Hematopoietic multipotent progenitor cell treated with erythropoietin and hydrocortisone succinate and interleukin-3 and kit ligand, for 15 days (in vitro differentiated cells): ENCODE results near the gene ANKH.

Experiments
- DNase-seq: peaks from one replicate; pipeline ENCODE4 v3.0.0-alpha.2; 2015; ENCODE audit warnings: low spot score

The ANKH gene

DNA sequence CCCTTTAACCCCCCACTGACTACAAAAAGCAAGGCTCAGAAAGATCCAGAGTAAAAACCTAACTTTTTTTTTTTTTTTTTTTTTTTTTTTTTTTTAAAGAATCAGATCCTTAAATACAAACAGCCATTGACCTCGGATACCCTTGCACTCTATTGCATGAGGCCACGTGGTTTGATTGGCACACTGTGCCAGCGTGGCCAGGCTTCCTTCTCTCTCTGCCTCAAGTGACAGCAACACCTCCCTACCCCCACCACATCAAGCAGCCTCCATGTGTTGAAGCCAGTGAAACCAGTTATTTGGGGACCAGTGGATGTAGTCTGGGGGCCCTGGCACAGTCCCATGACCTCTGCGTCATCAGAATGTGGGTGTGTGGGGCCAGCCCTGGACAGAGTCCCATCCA is 135.6 kb downstream of the ANKH start:
- no peak for DNase-seq

DNA sequence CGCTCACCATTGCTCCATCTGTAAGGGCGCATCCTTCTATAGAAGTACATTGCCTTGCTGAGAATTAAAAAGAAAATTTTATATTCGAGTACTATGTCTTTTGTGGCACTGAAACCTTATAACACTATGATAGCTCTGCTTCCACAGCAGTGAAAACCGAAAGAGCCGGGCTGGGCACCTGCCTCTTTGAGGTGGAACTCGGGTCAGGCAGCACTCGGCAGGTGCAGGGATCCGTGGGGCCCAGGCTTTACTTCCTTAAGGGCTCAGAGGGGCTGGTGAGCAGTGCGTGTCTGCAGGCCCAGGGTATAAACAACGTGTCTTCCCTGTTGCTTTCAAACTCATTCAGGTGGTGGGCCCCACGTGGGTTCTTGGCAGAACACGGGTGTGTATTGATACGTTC is 137.2 kb downstream of the ANKH start:
- DNase-seq: no peak

DNA sequence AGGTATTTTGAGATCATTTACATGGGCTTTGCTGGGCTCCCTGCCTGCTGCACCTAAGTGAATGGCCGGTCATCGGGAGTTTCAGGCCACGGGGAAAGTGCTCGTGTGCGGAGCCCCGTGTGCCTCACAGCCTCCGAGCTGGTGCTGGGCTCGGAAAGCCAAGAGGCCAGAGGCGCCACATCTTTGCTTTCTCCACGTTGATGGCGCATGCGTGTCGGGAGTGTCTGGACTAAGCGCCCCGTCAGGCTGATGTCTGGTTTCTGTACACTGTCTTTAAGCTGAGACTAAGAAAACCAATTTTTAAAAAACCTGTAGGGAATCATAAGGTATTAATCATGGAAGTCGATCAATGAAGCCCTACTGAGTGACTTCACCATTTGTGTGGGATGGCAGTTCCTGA is 137.9 kb downstream of the ANKH start:
- no peak for DNase-seq

DNA sequence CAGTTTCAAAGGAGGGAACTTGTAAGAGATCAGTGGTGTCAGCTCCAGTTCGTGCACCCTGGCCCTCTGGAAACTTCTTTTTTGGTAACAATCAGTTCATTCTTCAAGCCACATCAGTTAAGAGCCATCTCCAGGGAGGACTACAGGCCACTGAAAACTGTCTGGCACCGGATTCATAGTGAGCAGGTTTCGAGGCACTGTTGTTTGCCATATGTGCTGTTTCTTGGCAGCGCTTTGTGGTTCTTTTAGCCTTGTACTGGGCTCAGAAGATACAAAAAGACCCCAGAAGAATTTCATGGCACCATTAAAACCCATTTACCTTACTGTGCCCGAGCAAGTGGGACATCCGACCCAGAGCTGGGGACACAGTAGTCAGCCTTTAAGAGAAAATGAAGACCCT is 138.6 kb downstream of the ANKH start:
- no peak for DNase-seq

DNA sequence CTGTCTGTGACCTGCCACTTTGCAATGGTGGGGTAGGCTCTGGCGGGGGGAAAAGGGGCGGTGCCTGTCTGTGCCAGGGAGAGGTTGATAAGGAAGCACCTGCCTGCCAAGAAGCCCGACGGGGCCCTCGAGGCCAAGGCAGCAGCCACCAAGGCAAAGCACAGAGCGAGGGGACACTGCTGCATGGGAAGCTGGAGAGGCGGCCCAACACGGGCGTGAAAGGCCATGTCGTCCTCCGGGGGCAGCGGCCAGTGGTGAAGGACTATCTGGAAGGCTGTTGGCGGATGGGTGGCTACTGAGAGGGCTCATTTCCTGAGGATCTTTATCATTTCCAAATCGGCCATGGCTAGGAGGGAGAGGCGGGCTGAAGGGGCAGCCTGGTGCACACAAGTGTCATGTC is 140.7 kb downstream of the ANKH start:
- DNase-seq: peak; percentile 9

DNA sequence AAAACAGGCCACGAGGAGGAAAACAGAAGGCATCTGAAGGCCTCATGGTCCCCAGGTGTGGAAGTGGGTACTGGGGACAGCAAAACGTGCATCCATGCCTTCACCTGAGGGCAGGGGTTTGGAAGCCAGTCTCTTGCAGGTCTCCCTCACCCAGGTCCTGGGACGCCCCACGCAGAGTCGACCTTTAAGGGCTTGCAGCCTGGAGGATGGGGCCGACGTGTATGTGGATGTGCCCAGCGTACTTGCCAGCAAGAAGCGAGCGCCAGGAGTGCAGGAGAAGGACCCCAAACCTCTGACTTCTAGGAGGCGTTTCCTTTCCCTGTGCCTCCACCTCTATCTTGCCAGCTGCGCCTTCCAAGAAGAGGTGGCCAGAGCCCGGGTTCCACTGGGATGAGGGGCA is 141.1 kb downstream of the ANKH start:
- DNase-seq: no peak

DNA sequence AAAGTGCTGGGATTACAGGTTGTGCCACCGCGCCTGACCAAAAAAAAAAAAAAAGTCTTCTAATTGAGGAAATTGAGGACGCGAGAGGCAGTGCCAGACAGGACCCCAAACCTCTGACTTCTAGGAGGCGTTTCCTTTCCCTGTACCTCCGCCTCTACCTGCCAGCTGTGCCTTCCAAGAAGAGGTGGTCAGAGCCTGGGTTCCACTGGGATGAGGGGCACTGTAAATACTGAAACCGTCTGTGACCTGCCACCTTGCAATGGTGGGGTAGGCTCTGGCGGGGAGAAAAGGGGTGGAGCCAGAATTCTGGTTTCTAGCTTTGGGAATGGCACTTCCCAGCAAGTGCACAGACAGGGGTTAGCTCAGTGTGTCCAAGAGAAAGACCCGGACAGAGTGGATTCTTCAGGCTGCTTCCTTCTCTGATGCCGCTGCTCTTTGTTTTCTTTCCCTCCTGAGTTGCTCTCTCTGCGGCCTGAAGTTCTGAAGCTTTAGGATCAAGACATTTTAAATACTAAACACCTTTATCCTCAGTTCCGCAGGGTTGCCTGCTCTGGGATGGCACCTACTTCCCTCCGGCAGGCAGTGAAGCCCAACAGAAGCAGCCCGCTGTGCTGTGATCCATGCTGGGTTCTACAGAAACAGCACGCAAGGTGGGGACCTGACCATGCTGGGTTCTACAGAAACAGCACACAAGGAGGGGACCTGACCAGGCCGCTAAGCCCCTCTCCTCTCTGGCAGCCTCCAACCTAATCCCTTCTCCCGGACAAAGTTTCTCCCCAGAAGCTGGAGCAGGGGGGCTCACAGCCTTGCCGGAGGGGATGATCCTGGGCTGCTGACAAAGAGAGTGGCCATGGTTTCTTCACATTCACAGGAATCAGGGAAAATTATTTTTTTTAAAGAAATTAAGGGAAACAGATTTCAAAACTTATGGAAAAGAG is 141.9 kb downstream of the ANKH start:
- no peak for DNase-seq

DNA sequence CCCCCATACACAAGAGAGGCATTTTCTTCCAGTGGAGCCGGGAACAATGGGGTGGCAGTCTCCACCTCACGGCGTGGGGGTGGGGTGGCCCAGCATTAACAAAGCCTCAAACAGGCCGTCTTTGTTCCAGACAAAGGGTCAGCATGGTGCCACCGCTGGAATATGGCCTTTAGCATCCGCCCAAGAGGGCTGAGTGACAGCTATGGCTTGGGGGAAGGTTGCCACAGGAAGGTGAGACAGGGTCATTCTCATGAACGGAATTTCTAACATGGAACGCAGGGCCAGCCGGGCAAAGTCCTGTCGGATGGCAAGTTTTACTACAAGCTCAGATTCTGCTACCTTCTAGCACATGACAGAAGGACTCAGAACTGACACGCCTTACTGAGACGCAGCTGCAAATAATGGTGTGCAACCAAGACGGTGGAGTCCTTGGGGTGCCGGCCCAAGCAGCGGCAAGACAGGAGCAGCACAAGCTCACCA is 143.1 kb downstream of the ANKH start:
- no peak for DNase-seq

DNA sequence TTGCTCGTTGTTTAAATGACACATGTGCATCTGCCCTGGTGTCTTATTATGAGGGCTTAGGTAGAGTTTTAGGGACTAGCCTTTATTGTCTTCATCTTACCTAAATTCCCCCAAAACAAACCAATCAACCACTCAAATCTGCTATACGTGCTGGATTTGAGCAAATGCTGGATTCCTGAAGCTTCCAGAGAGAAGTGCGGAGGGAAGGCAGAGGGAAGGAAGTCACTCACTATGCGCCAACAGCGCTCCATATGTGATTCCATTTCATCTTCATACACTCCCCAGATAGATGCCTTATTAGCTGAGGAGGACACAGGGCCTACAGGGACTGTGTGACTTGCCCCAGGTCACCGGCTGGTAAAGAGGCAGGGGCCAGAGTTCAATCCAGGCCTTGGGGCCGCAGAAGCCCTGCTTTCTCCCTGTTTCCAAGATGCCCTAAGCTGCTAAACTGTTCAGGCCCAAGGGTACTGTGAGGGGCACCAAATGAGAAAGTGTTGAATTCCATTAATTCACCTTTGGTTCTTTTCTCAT is 143.6 kb downstream of the ANKH start:
- no peak for DNase-seq

DNA sequence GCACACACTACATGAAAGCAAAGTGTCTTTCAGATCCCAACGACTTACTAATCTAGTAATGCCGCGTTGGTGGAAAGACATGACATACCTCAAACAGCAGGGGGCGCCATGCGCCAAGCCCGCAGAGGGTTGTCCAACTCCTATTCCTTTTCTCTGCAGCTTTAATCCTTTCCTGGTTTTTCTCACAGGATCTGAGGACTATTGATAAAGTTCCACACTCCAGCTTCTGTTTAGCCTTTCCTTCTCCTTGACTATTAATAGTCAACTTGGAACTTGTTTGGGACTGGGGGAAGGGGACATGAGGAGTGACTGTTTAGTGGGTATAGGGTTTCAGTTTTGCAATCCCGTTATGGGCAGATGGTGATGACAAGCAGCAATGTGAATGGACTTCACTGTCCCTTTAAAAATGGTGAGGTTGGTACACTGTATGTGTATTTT is 144.1 kb downstream of the ANKH start:
- peak; percentile 81 for DNase-seq

DNA sequence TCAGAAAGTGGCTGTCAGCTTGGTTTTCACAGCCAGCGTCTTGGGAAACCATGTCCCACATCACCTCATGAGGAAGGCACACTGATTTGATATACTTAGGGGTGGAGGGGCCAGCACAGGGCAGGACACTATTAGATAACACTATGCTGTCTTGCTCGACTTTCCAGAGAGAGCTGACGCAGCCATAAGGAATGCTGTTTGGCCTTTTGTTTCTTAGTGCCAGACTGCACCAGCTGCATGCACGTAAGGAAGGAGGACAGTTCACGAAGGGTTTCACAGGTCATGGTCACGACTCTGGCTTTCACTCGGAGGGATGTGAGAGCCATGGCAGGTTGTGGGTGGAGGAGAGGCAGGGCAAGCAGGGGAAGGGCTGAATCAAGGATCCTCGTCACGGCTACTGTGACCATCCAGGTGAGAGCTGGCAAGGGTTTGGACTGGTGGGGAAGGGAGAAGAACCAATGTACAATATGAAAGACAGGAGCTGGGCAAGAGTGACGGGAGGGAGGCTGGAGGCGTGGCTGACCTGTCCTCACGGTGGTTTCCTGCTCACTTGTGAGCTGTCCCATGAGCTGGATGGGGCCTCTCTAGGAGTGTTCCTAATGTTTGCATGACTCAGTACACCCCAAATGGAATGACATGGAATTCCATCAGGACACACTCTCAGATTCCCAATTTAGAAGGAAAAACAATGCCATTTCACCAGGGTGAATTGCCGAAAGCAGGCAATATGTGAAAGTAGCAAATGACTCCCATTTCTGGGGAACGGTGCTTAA is 145.3 kb downstream of the ANKH start:
- DNase-seq: no peak

DNA sequence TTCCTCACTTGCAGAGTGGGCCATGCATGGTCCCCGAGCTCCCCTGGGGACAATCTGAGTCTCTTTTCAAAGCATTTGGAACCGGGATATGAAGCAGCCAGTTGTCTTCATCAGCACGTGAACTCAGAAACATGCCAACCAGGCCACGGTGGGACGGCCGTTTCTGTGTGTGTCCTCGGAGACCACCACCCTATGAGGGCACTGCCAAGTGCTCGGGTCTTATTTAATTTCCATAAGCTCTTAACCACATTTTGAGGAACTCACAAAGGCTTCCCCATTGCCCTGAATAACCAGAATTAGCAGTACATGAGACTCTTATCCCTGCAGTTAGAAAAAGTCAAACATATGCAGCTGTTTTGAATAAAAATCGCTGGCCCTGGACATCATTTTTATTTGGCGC is 146.9 kb downstream of the ANKH start:
- DNase-seq: no peak

DNA sequence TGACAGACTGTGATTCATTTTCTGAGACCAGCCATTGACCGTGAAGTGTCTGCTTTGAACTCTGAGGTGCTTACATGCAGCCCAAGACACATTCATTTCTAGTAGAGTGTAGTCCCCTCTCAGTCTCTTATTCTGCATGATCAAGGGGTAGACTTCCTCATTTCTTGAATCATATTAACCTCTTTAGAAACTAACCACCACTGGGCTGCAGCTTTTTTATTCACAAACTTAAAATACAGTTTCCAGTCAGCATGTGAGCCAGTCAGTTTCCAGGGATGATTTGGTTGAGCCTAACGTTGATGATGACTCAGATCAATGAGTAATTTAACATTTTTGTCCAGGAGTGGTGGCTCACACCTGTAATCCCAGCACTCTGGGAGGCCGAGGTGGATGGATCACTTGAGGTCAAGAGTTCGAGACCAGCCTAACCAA is 147.9 kb downstream of the ANKH start:
- no peak for DNase-seq

DNA sequence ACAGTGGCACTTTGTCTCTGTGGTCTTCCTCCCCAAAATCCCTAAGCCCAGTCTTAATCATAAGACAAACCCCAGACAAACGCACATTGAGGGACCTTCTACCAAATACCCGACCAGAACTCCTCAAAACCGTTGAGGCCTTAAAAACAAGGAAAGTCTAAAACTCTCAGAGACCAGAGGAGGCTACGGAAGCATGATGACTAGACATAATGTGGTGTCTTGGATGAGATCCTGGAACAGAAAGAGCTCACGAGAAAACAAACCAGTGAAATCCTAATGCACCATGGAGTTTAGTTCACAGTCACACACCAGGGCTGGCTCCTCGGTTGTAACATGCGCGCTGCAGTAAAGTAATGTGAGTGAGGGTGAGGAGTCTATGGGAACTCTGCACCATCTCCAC is 148.7 kb downstream of the ANKH start:
- DNase-seq: no peak

DNA sequence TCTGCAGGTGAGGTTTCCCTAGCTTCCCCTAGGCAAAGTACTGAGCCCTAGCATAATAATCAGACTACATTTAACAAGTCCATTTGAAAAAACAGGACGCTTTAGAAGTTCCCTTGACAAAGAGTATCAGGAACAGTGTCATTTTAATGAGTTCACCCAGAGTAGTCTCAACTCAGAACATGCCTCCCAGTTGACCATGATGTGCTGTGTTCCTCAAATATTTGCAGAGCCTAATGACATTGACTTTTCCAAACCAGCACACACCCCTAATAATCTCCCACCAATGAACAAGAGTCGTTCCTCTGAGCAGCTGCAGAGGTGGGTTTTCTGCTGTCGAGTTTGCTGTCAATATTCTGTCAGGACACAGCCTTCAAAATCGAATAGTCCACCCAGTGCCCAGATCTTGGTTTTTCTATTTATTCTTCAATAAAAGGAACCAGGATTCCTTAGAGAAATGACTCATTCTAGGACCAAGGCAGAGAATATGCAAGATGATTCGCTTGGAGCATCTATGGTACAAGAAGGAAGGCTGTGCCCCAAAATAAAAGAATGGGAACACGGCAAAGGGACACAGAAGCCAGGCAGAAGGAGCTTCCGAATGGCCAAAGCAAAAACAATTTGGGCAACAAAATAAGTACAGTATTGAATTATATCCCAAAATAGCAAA is 149.5 kb downstream of the ANKH start:
- DNase-seq: no peak

DNA sequence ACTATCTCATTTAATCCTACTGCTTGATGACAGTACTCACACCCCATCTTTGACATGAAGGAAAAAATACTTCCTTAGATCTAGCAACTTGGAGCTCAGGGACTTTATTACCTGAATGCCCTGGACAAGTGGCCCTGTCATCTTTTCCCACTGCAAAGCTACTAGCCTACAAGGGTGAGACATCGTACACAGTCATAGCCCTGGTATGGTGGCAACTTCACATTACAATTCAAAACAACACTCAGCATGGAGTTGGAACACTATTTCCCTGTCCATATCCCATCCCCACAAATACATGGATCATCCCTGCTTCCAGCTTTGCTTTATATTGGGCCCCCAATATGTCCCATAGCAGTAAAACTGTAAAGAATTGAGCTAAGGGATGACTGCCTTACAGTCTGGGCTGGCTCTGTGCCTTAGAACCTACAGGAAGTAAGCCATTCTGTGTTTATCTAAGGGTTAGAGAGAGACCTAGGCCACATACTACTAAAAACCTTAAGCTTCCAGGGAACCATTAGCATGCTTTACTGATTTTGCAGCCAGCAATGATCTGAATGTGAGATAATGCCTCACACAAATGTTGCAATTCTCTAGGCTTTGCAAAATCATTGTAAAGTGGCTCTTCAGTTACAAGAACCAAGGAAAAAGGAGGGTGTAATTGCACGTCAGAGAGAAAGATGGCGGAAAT is 151.2 kb downstream of the ANKH start:
- no peak for DNase-seq

DNA sequence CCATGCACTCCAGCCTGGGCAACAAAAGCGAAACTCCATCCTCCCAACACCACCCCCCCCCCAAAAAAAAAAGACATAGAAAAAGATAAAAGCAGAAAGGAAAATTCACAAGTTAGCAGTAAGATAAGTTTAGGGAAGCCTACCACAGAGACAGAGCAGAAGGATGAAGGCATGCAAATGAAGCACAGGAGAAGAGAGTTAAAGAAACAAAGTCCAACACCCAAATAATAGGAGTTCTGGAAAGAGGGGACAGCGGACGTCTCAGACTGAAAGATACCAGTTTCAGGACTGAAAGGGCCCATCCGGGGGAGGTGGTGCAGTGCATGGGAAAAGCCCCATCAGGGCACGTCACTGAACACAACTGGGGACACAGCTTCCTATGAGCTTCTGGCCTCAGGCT is 152.8 kb downstream of the ANKH start:
- DNase-seq: no peak

DNA sequence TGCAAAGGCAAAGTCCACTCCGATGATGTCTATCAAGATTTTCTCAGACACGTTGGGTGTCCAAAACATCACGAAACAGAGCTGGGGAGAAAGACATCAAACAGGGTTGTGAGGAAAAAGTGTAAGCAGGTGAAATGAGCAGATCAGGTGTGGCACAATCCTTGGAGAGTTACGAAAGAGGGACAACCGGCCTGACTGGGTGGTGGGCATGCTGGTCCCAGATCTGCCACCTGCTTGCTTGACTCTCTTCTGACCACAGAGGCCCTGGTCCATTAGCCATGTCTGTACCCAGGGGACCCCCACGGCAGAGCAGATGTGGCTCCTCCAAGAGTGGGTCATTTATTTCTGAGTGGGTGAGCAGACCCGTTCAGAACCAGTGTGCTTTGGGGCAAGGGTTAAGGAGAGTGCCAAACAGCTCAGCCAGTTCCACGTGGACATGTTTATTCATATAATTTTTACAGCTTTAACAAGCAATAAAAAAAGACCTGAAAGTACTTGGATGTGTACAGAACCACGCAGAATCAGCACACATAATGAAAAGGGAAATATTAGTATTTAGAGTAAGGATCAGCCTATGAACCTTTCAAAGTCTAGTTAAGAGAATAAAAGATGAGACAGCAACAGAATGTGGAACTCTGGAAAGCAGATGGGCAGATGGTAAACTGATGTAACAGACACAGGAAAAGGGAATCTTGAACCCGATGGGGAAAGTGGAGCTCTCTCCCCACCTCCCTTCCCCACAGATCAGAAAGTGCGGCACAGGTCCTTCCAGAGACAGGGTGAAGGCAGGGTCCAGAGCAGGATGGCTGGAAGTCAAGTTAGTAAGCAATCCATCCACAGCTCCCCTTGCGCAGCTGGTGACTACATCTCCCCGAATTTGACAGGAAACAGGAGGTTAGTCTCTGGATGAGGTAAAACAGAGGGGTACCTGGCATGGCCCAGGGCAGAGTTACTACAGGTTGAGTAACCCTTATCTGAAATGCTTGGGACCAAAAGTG is 154.5 kb downstream of the ANKH start:
- DNase-seq: no peak

DNA sequence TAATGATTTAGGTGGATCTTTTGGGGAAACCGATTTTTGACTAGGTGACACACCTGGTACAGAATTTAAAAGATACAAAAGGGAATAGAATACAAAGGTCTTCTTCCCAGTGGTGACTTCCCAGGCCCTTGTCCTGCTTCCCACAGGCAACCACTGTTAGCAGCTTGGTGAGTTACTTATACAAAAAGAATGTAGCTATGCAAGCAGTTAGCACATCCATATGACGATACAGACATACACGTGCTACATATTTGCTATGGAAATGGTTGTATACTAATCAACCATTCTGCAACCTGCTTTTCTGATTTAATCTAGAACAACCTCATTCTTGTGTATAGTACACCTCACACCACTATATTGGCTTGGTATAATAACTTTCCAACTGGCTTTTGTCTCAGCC is 156.1 kb downstream of the ANKH start:
- DNase-seq: no peak

DNA sequence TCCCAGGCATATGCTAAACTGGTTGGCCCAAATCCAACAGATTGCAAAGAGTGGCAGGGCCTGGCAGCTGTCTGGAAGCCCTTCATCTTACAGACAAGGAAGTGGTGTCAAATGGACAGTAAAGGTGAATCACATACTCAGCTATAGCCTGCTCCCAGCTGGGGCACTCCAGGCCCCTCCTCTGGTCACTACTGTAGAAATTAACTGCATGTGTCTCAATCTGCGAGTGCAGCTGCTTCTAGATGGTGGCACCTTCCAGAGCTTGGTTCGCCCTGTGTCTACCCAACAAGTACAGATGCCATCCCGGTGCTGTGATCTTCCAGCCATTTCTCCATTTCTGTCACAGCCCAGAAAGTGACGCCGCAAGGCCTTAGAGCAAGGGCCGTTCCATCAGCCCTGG is 156.9 kb downstream of the ANKH start:
- no peak for DNase-seq
